Transverse colon (tissue), 4 donors: ENCODE results near the gene USP48. TPM values are rescaled to one million over a fixed set of nuclear protein-coding genes. Genes with fewer than 3 reads are reported as not detected.
A peak's percentile ranks its signal among the peaks of the same experiment; 100 is the strongest.
"Not testable (repeated sequence)": the region's sequence is repeated elsewhere in the genome, so short reads cannot be mapped to it uniquely, and the experiment has no call there.

Experiments used
- DNase-seq: peaks from one replicate; pipeline ENCODE4 v3.0.0-alpha.2; 2019
- H3K27ac ChIP-seq, 4 donors: fragments of 200-600 bp; sonication (generic); 2 replicates each; pipeline ENCODE4 v1.5.1; 2016 to 2018; ENCODE audit warnings: inconsistent platforms in 4 of 4
- H3K27me3 ChIP-seq: fragments of 200-600 bp; sonication (generic); 2 replicates; pipeline ENCODE4 v1.5.1; 2017; ENCODE audit warnings: inconsistent platforms
- H3K36me3 ChIP-seq, 4 donors: fragments of 200-600 bp; sonication (generic); 2 replicates each; pipeline ENCODE4 v1.5.1; 2017 to 2019; ENCODE audit warnings: inconsistent platforms in 4 of 4
- H3K4me1 ChIP-seq, 4 donors: fragments of 200-600 bp; sonication (generic); 2 replicates each; pipeline ENCODE4 v1.5.1; 2017 to 2020; ENCODE audit warnings: inconsistent platforms in 4 of 4
- H3K4me3 ChIP-seq, 4 donors: fragments of 200-600 bp; sonication (generic); 1 replicate in 1 of 4; 2 replicates in 3 of 4; pipeline versions ENCODE4 v1.5.1 to v1.6.1; 2017 to 2019; ENCODE audit warnings: inconsistent platforms in 4 of 4
- H3K9me3 ChIP-seq, 2 donors: fragments of 200-600 bp; sonication (generic); 2 replicates each; pipeline ENCODE4 v1.5.1; 2017 to 2019; ENCODE audit warnings: inconsistent platforms in 2 of 2
- EP300 ChIP-seq: sonication (generic); formaldehyde crosslinking; IDR thresholded peaks from one replicate; pipeline ENCODE4 v1.6.1; 2017; ENCODE audit warnings: antibody characterized with exemption, low read depth
- POLR2A ChIP-seq: fragments of 450-650 bp; IDR thresholded peaks from one replicate; pipeline ENCODE4 v1.6.1; 2016; ENCODE audit warnings: antibody characterized with exemption, mild to moderate bottlenecking, moderate library complexity
- POLR2AphosphoS5 ChIP-seq, 3 donors: sonication (generic); formaldehyde crosslinking; IDR thresholded peaks; one replicate each; pipeline ENCODE4 v1.6.1; 2016; ENCODE audit warnings: antibody characterized with exemption in 3 of 3
- WGBS, 2 donors: methylation state at CpG; one replicate each; pipeline ENCODE4 v1.1.5; 2018; ENCODE audit warnings: low coverage in 1 of 2; 5-methylcytosine and 5-hydroxymethylcytosine counted together
- in situ Hi-C, 4 donors: fragments of 200-750 bp; cut with MboI; loops; one replicate each; pipeline versions ENCODE4 v1.15.0 to v1.15.1; 2017; ENCODE audit warnings: low sequenced_read_pairs in 3 of 4, low pct_ligation_motif_present in 1 of 4, low pct_unique_long_range_greater_than_20kb in 1 of 4
- intact Hi-C: fragments of 100-400 bp; cut with DNase I; formaldehyde crosslinking; loops from one replicate; pipeline ENCODE4 v1.15.1; 2023; ENCODE audit warnings: low total_unique reads
- total RNA-seq, 4 donors: library from RNA; depleted of rRNA; stranded (reverse); fragments of >200 nt; gene quantifications; one replicate each; pipeline ENCODE4 v1.1.0, GENCODE V29; 2016
- TF ChIP-seq, protein P1 (sequence below), 5 experiments: fragments of 200-600 bp in 3 of 5; fragments of 450-650 bp in 2 of 5; sonication (generic) in 3 of 5; IDR thresholded peaks; 1 replicate in 2 of 5; 2 replicates in 3 of 5; pipeline ENCODE4 v1.5.1; 2016 to 2017; ENCODE audit warnings: antibody characterized with exemption in 5 of 5, inconsistent platforms in 3 of 5, mild to moderate bottlenecking in 2 of 5, moderate library complexity in 1 of 5

USP48 gene
- total RNA-seq, 4 donors from 2014 or later, result 48.4 to 87.3 (median 51.4) TPM

DNA sequence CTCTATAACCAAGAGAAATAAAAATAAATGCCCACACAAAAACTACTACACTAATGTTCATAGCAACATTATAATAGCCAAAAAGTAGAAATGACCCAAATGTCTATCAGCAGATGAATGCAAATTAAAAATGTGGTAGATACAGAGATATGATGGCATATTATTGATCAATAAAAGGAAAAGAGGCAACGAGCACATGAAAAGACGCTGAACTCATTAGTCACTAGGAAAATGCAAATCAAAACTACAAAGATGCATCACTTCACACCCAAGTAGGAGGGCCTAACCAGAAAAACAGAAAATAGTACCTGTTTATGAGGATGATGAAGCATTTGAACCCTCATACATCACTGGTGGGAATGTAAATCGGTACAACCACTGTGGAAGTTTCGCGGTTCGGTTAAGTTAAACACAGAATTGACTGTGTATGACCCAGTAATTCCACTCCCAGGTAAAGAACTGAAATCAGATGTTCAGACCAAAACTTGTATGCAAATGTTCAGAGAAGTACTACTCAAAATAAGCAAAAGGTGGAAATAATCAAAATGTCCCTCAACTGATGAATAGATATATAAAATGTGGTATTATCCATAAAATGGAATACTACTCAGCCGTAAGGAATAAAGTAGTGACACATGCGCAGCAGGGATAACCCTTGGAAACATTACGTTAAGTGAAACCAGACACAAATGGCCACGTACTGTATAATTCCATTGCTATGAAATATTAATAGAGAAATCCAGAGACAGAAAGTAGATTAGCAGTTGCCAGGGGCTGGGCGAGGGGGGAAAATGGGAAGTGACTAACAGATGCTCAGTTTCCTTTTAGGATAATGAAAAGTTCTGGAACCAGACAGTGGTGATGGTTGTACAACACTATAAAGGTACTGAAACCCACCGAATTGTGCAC lies 3.1 kb downstream of the USP48 start:
- no peaks in the 10 kb centered on the region for H3K27me3 ChIP-seq
- TF ChIP-seq POLR2AphosphoS5 (IDR thresholded peaks at IDR 0.05), result no peak
- no peak for TF ChIP-seq EP300
- TF ChIP-seq, protein P1, sequence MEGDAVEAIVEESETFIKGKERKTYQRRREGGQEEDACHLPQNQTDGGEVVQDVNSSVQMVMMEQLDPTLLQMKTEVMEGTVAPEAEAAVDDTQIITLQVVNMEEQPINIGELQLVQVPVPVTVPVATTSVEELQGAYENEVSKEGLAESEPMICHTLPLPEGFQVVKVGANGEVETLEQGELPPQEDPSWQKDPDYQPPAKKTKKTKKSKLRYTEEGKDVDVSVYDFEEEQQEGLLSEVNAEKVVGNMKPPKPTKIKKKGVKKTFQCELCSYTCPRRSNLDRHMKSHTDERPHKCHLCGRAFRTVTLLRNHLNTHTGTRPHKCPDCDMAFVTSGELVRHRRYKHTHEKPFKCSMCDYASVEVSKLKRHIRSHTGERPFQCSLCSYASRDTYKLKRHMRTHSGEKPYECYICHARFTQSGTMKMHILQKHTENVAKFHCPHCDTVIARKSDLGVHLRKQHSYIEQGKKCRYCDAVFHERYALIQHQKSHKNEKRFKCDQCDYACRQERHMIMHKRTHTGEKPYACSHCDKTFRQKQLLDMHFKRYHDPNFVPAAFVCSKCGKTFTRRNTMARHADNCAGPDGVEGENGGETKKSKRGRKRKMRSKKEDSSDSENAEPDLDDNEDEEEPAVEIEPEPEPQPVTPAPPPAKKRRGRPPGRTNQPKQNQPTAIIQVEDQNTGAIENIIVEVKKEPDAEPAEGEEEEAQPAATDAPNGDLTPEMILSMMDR (IDR thresholded peaks at IDR 0.05), result no peak
- TF ChIP-seq POLR2A, result no peak
- no peaks in the 10 kb centered on the region for H3K36me3 ChIP-seq
- in situ Hi-C loops (no loop called here), intact Hi-C loops (no loop called here)
- H3K27ac ChIP-seq, result peak overlapping the region in 3 of 4 donors; percentile 1 to 59 (median 7)
- 77 to 82% methylated on average over 8 to 12 of the region's 12 CpGs for WGBS, 2 donors
- no peak for DNase-seq
- peaks cover 7 to 43% (median 20%) of the 10 kb centered on the region in 4 donors for H3K4me1 ChIP-seq
- H3K4me3 ChIP-seq, result no peak overlapping the region
- H3K9me3 ChIP-seq, result no peaks in the 10 kb centered on the region

DNA sequence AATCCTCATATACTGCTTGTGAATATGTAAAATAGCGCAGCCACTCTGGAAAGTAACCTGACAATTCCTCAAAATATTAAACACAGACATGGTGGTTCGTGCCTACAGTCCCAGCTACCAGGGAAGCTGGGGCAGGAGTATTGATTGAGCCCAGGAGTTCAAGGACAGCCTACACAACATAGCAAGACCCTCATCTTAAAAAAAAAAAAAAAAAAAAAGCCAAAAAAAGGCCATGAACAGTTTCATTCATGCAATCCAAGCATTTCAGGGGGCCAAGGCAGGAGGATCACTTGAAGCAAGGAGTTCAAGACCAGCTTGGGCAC lies 4.6 kb downstream of the USP48 start:
- in situ Hi-C loops, result no loop called here
- no peaks in the 10 kb centered on the region for H3K9me3 ChIP-seq
- no peaks in the 10 kb centered on the region for H3K36me3 ChIP-seq
- TF ChIP-seq POLR2A (no peak), POLR2AphosphoS5 (IDR thresholded peaks at IDR 0.05) (no peak), EP300 (no peak)
- TF ChIP-seq, protein P1 (IDR thresholded peaks at IDR 0.05), result no peak
- no peaks in the 10 kb centered on the region for H3K27me3 ChIP-seq
- intact Hi-C loops, result no loop called here
- 100% methylated on average over 2 of the region's 2 CpGs for WGBS, 2 donors
- peaks cover 7 to 38% (median 21%) of the 10 kb centered on the region in 4 donors for H3K4me1 ChIP-seq
- H3K27ac ChIP-seq, result no peak overlapping the region
- no peak for DNase-seq
- H3K4me3 ChIP-seq, result no peak overlapping the region

DNA sequence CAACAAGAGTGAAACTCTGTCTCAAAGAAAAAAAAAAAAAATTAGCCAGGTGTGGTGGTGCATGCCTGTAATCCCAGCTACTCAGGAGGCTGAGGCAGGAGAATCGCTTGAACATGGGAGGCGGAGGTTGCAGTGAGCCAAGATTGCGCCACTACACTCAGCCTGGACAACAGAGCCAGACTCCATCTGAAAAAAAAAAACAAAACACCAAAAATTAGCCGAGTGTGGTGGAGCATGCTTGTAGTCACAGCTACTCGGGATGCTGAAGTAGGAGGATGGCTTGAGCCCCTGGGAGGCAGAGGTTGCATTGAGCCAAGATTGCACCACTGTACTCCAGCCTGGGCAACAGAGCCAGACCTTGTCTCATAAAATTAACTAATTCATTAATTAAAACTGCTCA lies 6.0 kb downstream of the USP48 start:
- in situ Hi-C loops, DNase-seq, H3K36me3 ChIP-seq, intact Hi-C loops, H3K4me3 ChIP-seq, H3K9me3 ChIP-seq, H3K27ac ChIP-seq, H3K27me3 ChIP-seq: not testable (repeated sequence)
- WGBS, 2 donors, result 64% methylated on average over 5 of the region's 5 CpGs; no CpG with 5 or more reads in 1 of the 2 donors
- peaks cover 7 to 33% (median 23%) of the 10 kb centered on the region in 4 donors for H3K4me1 ChIP-seq

DNA sequence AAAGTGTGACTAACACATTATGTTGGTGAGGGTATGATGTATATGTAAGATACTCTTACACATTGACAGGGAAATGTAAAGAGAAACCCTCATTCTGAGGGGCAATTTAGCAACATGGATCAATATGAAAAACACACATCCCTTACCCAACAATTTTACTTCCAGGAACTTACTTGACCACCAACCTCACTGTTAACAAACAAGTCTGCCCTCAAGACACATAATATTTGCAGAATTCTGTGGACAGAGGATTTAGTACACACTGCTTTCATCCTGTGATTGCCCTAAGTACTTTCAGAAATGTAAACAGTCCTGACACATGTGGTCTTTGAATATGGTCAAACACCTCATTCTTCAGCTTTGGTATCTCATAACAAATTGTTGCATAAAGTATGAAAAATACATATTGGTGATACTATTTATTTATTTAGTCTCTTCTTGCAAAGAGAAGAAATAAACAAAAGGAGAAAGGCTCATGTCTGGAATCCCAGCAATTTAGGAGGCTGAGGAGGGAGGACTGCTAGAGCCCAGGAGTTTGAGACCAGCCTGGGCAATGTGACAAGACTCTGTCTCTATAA lies 6.9 kb downstream of the USP48 start:
- no peak for DNase-seq
- intact Hi-C loops, result no loop called here
- Histone ChIP-seq H3K9me3 (no peaks in the 10 kb centered on the region), H3K27ac (no peak overlapping the region), H3K4me3 (no peak overlapping the region), H3K4me1 (peaks cover under 1 to 25% (median 14%) of the 10 kb centered on the region in 4 donors), H3K27me3 (no peaks in the 10 kb centered on the region), H3K36me3 (no peaks in the 10 kb centered on the region)
- in situ Hi-C loops, result no loop called here
- TF ChIP-seq POLR2A (no peak), EP300 (no peak), POLR2AphosphoS5 (IDR thresholded peaks at IDR 0.05) (no peak)
- TF ChIP-seq, protein P1 (IDR thresholded peaks at IDR 0.05), result no peak
